HEK293 (cell line): ENCODE data around the gene VPS11.

Experiments used
- CTCF ChIA-PET: fragments of 350-600 bp; formaldehyde crosslinking; extraction: SDS; loops from one replicate; lab custom pipeline; 2021; ENCODE audit warnings: antibody characterized with exemption; lab: Yijun Ruan, JAX
- POLR2A ChIA-PET: fragments of 300-600 bp; formaldehyde crosslinking; extraction: SDS; loops from one replicate; lab custom pipeline; 2020; ENCODE audit warnings: antibody characterized with exemption, inconsistent platforms; lab: Yijun Ruan, JAX
- H3K27ac ChIP-seq: fragments of 200-500 bp; sonication (Bioruptor generic); 2 replicates; pipeline ENCODE4 v1.5.1; 2014; ENCODE audit warnings: low read depth, low read length, control low read depth, inconsistent platforms; ENCODE audit errors: extremely low read depth
- H3K36me3 ChIP-seq, 2 experiments: fragments of 200-500 bp in 1 of 2; sonication (Bioruptor generic) in 1 of 2; 1 replicate in 1 of 2; 2 replicates in 1 of 2; pipeline ENCODE4 v1.5.1; 2014 to 2017; ENCODE audit warnings: inconsistent platforms in 2 of 2, low read length in 2 of 2; ENCODE audit not compliant: control insufficient read depth in 2 of 2, insufficient read depth in 1 of 2
- H3K4me1 ChIP-seq: fragments of 200-500 bp; sonication (Bioruptor generic); 2 replicates; pipeline ENCODE4 v1.5.1; 2014; ENCODE audit warnings: mild to moderate bottlenecking, low read length, inconsistent platforms; ENCODE audit not compliant: control insufficient read depth, insufficient read depth
- H3K4me3 ChIP-seq: 2 replicates; pipeline ENCODE4 v1.5.1; 2011; ENCODE audit warnings: low read depth, mild to moderate bottlenecking, control low read depth, low read length, moderate library complexity
- H3K9me3 ChIP-seq: fragments of 200-500 bp; sonication (Bioruptor generic); 2 replicates; pipeline ENCODE4 v1.5.1; 2014; ENCODE audit warnings: low read depth, low read length, inconsistent platforms; ENCODE audit not compliant: control insufficient read depth, insufficient read depth
- EGR2 ChIP-seq: fragments of 450-650 bp; formaldehyde crosslinking; IDR thresholded peaks from 2 replicates; pipeline ENCODE4 v1.5.1; 2016; ENCODE audit warnings: low read depth, missing biosample characterization, missing genetic modification characterization
- FEZF1 ChIP-seq: fragments of 450-650 bp; formaldehyde crosslinking; IDR thresholded peaks from 2 replicates; pipeline ENCODE4 v1.5.1; 2016; ENCODE audit warnings: missing biosample characterization, missing genetic modification characterization
- GFI1B ChIP-seq: fragments of 450-650 bp; formaldehyde crosslinking; IDR thresholded peaks from 2 replicates; pipeline ENCODE4 v1.5.1; 2016; ENCODE audit warnings: missing biosample characterization, missing genetic modification characterization
- GLI4 ChIP-seq: fragments of 450-650 bp; formaldehyde crosslinking; IDR thresholded peaks from 2 replicates; pipeline ENCODE4 v1.5.1; 2016; ENCODE audit warnings: missing biosample characterization, missing genetic modification characterization
- KLF1 ChIP-seq: fragments of 450-650 bp; formaldehyde crosslinking; IDR thresholded peaks from 2 replicates; pipeline ENCODE4 v1.5.1; 2016; ENCODE audit warnings: missing biosample characterization, missing genetic modification characterization
- REPIN1 ChIP-seq: fragments of 450-650 bp; formaldehyde crosslinking; IDR thresholded peaks from 2 replicates; pipeline ENCODE4 v1.5.1; 2017; ENCODE audit warnings: missing biosample characterization, missing genetic modification characterization, low read depth
- SP3 ChIP-seq: fragments of 450-650 bp; formaldehyde crosslinking; IDR thresholded peaks from 2 replicates; pipeline ENCODE4 v1.5.1; 2016; ENCODE audit warnings: missing biosample characterization, missing genetic modification characterization
- TRIM28 ChIP-seq: IDR thresholded peaks from 2 replicates; pipeline ENCODE4 v1.6.1; 2011; ENCODE audit warnings: low read length, control low read depth, borderline replicate concordance
- ZIC2 ChIP-seq: fragments of 450-650 bp; formaldehyde crosslinking; IDR thresholded peaks from 2 replicates; pipeline ENCODE4 v1.5.1; 2016; ENCODE audit warnings: missing biosample characterization, missing genetic modification characterization
- ZNF146 ChIP-seq: fragments of 450-650 bp; formaldehyde crosslinking; IDR thresholded peaks from 2 replicates; pipeline ENCODE4 v1.5.1; 2016; ENCODE audit warnings: missing biosample characterization, missing genetic modification characterization
- ZNF16 ChIP-seq: fragments of 450-650 bp; formaldehyde crosslinking; IDR thresholded peaks from 2 replicates; pipeline ENCODE4 v1.5.1; 2016; ENCODE audit warnings: low read depth, missing biosample characterization, missing genetic modification characterization
- ZNF174 ChIP-seq: fragments of 450-650 bp; formaldehyde crosslinking; IDR thresholded peaks from 2 replicates; pipeline ENCODE4 v1.5.0; 2017; ENCODE audit warnings: missing biosample characterization, mild to moderate bottlenecking, missing genetic modification characterization
- ZNF2 ChIP-seq: fragments of 450-650 bp; formaldehyde crosslinking; IDR thresholded peaks from 2 replicates; pipeline ENCODE4 v1.5.1; 2016; ENCODE audit warnings: missing biosample characterization, missing genetic modification characterization
- ZNF202 ChIP-seq: fragments of 450-650 bp; formaldehyde crosslinking; IDR thresholded peaks from 2 replicates; pipeline ENCODE4 v1.5.1; 2016; ENCODE audit warnings: missing biosample characterization, missing genetic modification characterization, borderline replicate concordance
- ZNF214 ChIP-seq: fragments of 450-650 bp; formaldehyde crosslinking; IDR thresholded peaks from 2 replicates; pipeline ENCODE4 v1.5.1; 2017; ENCODE audit warnings: missing biosample characterization, mild to moderate bottlenecking, missing genetic modification characterization, borderline replicate concordance
- ZNF324 ChIP-seq: fragments of 450-650 bp; formaldehyde crosslinking; IDR thresholded peaks from 2 replicates; pipeline ENCODE4 v1.5.1; 2016; ENCODE audit warnings: missing biosample characterization, missing genetic modification characterization
- ZNF37A ChIP-seq: fragments of 450-650 bp; IDR thresholded peaks from 2 replicates; pipeline ENCODE4 v1.5.1; 2018; ENCODE audit warnings: missing biosample characterization, missing genetic modification characterization
- ZNF404 ChIP-seq: fragments of 450-650 bp; formaldehyde crosslinking; IDR thresholded peaks from 2 replicates; pipeline ENCODE4 v1.5.1; 2017; ENCODE audit warnings: missing biosample characterization, missing genetic modification characterization
- ZNF423 ChIP-seq: fragments of 450-650 bp; formaldehyde crosslinking; IDR thresholded peaks from 2 replicates; pipeline ENCODE4 v1.5.1; 2016; ENCODE audit warnings: missing biosample characterization, missing genetic modification characterization
- ZNF426 ChIP-seq: fragments of 450-650 bp; formaldehyde crosslinking; IDR thresholded peaks from 2 replicates; pipeline ENCODE4 v1.5.1; 2017; ENCODE audit warnings: missing biosample characterization, missing genetic modification characterization, mild to moderate bottlenecking, inconsistent platforms, moderate library complexity
- ZNF501 ChIP-seq: fragments of 450-650 bp; formaldehyde crosslinking; IDR thresholded peaks from 2 replicates; pipeline ENCODE4 v1.5.1; 2016; ENCODE audit warnings: missing biosample characterization, missing genetic modification characterization
- ZNF596 ChIP-seq: fragments of 450-650 bp; IDR thresholded peaks from 2 replicates; pipeline ENCODE4 v1.5.0; 2018; ENCODE audit warnings: missing biosample characterization, mild to moderate bottlenecking, missing genetic modification characterization, moderate library complexity
- ZNF660 ChIP-seq: fragments of 450-650 bp; IDR thresholded peaks from 2 replicates; pipeline ENCODE4 v1.5.1; 2018; ENCODE audit warnings: missing biosample characterization, mild to moderate bottlenecking, missing genetic modification characterization
- TF ChIP-seq, protein P1 (sequence below): fragments of 450-650 bp; formaldehyde crosslinking; IDR thresholded peaks from 2 replicates; pipeline ENCODE4 v1.5.1; 2017; ENCODE audit warnings: missing biosample characterization, missing genetic modification characterization
- TF ChIP-seq, protein P2 (sequence below): fragments of 450-650 bp; formaldehyde crosslinking; IDR thresholded peaks from 2 replicates; pipeline ENCODE4 v1.5.1; 2016; ENCODE audit warnings: missing biosample characterization, missing genetic modification characterization
- TF ChIP-seq, protein P3 (sequence below): fragments of 450-650 bp; formaldehyde crosslinking; IDR thresholded peaks from 2 replicates; pipeline ENCODE4 v1.5.1; 2017; ENCODE audit warnings: missing biosample characterization, missing genetic modification characterization
- TF ChIP-seq, protein P4 (sequence below): fragments of 450-650 bp; formaldehyde crosslinking; IDR thresholded peaks from 2 replicates; pipeline ENCODE4 v1.5.1; 2016; ENCODE audit warnings: missing biosample characterization, missing genetic modification characterization
- TF ChIP-seq, protein P5 (sequence below): fragments of 450-650 bp; formaldehyde crosslinking; IDR thresholded peaks from 2 replicates; pipeline ENCODE4 v1.5.1; 2016; ENCODE audit warnings: missing biosample characterization, missing genetic modification characterization

The VPS11 gene

DNA sequence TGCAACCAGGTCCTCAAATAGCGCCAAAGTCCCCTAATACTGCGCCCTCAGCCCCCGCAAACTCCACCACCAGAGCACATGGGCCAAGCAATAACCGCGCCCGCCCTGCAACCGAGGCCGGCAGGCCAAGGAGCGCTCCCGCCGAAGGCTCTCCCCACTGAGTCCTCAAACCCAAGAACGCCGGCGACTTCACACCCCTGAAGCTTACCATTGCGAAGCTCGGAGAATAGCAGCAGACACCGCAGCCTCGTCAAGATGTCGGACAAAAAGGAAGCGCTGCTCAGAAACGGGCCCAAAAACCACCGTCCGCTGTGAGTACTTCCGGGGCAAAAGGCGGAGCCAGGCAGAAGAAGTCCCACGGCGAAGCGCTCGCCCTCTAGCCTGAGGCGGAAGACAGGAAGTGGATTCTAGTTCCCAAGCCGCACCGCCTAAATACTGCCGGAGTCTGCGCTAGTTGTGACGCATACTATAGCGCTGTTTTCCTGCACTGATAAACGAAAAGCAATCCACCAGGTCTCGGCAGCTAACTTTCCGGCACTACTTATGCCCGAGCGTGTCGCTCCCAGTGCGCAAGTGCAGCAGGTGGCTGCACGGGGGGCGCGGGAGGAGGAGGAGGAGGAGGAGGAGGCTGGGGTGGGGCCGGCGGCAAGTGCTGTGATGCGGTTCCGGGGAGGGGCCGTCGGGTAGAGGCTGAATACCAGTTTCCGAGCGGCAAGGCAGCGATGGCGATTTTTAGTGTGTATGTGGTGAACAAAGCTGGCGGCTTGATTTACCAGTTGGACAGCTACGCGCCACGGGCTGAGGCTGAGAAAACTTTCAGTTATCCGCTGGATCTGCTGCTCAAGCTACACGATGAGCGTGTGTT is 49.3 kb upstream of the VPS11 start, which contains the start of the genes RPS25 and TRAPPC4:
RPS25 (minus strand) TSS at position 270 of the 865 bp plus-strand sequence; CDS start at position 211, 59 bp downstream.
TRAPPC4 (plus strand) TSS at position 693 of the 865 bp plus-strand sequence; CDS start at position 723, 30 bp downstream.
- Histone ChIP-seq H3K27ac (peak within 1 kb of the TSS; percentile 79), H3K9me3 (no peaks in the 10 kb centered on the region), H3K4me1 (no peaks in the 10 kb centered on the region), H3K36me3 (peaks cover 12 to 67% of the 10 kb centered on the region in 2 experiments; a peak in 2 of 3 replicates), H3K4me3 (peak within 1 kb of the TSS; percentile 63)
- POLR2A ChIA-PET, result interaction anchor here (0.6 to 2.9 kb wide), 11 partner anchors 10 to 226 kb away, joined by 3 to 13 read pairs (median 5); partner anchors contain the start of genes CENATAC, DPAGT1, HMBS and HYOU1
- CTCF ChIA-PET, result interaction anchor here (0.6 to 1.7 kb wide), 8 partner anchors 9 to 305 kb away, joined by 3 to 8 read pairs (median 4); partner anchors contain the start of genes CENATAC, DPAGT1 and SLC37A4
- TF ChIP-seq ZNF501 (tag by site-specific recombination) (peak; percentile 65; the same call in 1 of the 2 replicates), TRIM28 (peak; percentile 74; the same call in 1 of the 2 replicates), GFI1B (tag by site-specific recombination) (no peak), ZNF660 (tag by site-specific recombination) (peak; percentile 48; the same call in 1 of the 2 replicates), ZNF37A (tag by site-specific recombination) (no peak), ZNF202 (tag by site-specific recombination) (no peak), ZNF2 (tag by site-specific recombination) (no peak), GLI4 (tag by site-specific recombination) (no peak), ZNF426 (tag by site-specific recombination) (no peak), EGR2 (tag by site-specific recombination) (peak; percentile 48; the same call in 1 of the 2 replicates), ZNF423 (tag by site-specific recombination) (no peak), KLF1 (peak; percentile 55; the same call in 1 of the 2 replicates), ZNF404 (no peak), ZNF16 (no peak), ZNF324 (no peak), SP3 (tag by site-specific recombination) (peak; percentile 88), ZNF596 (tag by site-specific recombination) (no peak), ZNF214 (tag by site-specific recombination) (no peak), REPIN1 (tag by site-specific recombination) (no peak), ZIC2 (tag by site-specific recombination) (peak; percentile 44; the same call in 1 of the 2 replicates), FEZF1 (peak; percentile 49; the same call in 1 of the 2 replicates), ZNF146 (no peak), ZNF174 (no peak)
- TF ChIP-seq, protein P1, sequence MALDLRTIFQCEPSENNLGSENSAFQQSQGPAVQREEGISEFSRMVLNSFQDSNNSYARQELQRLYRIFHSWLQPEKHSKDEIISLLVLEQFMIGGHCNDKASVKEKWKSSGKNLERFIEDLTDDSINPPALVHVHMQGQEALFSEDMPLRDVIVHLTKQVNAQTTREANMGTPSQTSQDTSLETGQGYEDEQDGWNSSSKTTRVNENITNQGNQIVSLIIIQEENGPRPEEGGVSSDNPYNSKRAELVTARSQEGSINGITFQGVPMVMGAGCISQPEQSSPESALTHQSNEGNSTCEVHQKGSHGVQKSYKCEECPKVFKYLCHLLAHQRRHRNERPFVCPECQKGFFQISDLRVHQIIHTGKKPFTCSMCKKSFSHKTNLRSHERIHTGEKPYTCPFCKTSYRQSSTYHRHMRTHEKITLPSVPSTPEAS, result no peak
- TF ChIP-seq, protein P2, sequence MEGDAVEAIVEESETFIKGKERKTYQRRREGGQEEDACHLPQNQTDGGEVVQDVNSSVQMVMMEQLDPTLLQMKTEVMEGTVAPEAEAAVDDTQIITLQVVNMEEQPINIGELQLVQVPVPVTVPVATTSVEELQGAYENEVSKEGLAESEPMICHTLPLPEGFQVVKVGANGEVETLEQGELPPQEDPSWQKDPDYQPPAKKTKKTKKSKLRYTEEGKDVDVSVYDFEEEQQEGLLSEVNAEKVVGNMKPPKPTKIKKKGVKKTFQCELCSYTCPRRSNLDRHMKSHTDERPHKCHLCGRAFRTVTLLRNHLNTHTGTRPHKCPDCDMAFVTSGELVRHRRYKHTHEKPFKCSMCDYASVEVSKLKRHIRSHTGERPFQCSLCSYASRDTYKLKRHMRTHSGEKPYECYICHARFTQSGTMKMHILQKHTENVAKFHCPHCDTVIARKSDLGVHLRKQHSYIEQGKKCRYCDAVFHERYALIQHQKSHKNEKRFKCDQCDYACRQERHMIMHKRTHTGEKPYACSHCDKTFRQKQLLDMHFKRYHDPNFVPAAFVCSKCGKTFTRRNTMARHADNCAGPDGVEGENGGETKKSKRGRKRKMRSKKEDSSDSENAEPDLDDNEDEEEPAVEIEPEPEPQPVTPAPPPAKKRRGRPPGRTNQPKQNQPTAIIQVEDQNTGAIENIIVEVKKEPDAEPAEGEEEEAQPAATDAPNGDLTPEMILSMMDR (tag by site-specific recombination), result no peak
- TF ChIP-seq, protein P3, sequence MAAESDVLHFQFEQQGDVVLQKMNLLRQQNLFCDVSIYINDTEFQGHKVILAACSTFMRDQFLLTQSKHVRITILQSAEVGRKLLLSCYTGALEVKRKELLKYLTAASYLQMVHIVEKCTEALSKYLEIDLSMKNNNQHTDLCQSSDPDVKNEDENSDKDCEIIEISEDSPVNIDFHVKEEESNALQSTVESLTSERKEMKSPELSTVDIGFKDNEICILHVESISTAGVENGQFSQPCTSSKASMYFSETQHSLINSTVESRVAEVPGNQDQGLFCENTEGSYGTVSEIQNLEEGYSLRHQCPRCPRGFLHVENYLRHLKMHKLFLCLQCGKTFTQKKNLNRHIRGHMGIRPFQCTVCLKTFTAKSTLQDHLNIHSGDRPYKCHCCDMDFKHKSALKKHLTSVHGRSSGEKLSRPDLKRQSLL (tag by site-specific recombination), result no peak
- TF ChIP-seq, protein P4, sequence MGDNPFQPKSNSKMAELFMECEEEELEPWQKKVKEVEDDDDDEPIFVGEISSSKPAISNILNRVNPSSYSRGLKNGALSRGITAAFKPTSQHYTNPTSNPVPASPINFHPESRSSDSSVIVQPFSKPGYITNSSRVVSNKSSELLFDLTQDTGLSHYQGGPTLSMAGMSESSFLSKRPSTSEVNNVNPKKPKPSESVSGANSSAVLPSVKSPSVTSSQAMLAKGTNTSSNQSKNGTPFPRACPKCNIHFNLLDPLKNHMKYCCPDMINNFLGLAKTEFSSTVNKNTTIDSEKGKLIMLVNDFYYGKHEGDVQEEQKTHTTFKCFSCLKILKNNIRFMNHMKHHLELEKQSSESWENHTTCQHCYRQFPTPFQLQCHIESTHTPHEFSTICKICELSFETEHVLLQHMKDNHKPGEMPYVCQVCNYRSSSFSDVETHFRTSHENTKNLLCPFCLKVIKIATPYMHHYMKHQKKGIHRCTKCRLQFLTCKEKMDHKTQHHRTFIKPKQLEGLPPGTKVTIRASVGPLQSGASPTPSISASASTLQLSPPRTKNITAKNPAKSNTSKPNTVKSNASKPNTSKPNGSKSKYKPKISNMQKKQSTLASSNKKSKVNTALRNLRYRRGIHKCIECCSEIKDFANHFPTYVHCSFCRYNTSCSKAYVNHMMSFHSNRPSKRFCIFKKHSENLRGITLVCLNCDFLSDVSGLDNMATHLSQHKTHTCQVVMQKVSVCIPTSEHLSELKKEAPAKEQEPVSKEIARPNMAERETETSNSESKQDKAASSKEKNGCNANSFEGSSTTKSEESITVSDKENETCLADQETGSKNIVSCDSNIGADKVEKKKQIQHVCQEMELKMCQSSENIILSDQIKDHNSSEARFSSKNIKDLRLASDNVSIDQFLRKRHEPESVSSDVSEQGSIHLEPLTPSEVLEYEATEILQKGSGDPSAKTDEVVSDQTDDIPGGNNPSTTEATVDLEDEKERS (tag by site-specific recombination), result no peak
- TF ChIP-seq, protein P5, sequence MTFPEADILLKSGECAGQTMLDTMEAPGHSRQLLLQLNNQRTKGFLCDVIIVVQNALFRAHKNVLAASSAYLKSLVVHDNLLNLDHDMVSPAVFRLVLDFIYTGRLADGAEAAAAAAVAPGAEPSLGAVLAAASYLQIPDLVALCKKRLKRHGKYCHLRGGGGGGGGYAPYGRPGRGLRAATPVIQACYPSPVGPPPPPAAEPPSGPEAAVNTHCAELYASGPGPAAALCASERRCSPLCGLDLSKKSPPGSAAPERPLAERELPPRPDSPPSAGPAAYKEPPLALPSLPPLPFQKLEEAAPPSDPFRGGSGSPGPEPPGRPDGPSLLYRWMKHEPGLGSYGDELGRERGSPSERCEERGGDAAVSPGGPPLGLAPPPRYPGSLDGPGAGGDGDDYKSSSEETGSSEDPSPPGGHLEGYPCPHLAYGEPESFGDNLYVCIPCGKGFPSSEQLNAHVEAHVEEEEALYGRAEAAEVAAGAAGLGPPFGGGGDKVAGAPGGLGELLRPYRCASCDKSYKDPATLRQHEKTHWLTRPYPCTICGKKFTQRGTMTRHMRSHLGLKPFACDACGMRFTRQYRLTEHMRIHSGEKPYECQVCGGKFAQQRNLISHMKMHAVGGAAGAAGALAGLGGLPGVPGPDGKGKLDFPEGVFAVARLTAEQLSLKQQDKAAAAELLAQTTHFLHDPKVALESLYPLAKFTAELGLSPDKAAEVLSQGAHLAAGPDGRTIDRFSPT (tag by site-specific recombination), result 0 out of 2 replicates have a peak, but pooled peaks have one; percentile 10
